Memory B cell (primary cell): Measurements from ENCODE around the gene EXOC3.
"Not testable (repeated sequence)": the region's sequence is repeated elsewhere in the genome, so short reads cannot be mapped to it uniquely, and the experiment has no call there.

ENCODE experiments used
- ATAC-seq: fragments of 150-1000 bp; cut with Tn5 transposase; 2 replicates; pipeline ENCODE4 v1.10.0; 2021; ENCODE audit warnings: low read depth, mild to moderate bottlenecking, moderate library complexity
- DNase-seq, 2 donors: peaks; one replicate each; pipeline ENCODE4 v3.0.0; 2022; ENCODE audit warnings: low spot score in 2 of 2
- H3K27ac Mint-ChIP-seq: one replicate; pipeline ENCODE4 v1.8.0; 2022; ENCODE audit warnings: mild to moderate bottlenecking, moderate library complexity, mixed read lengths
- H3K27me3 Mint-ChIP-seq: one replicate; pipeline ENCODE4 v1.8.0; 2022; ENCODE audit warnings: mixed read lengths
- H3K36me3 Mint-ChIP-seq: one replicate; pipeline ENCODE4 v1.8.0; 2022; ENCODE audit warnings: mild to moderate bottlenecking, mixed read lengths
- H3K4me1 Mint-ChIP-seq: one replicate; pipeline ENCODE4 v1.8.0; 2022; ENCODE audit warnings: mixed read lengths
- H3K4me3 Mint-ChIP-seq: one replicate; pipeline ENCODE4 v1.8.0; 2022; ENCODE audit warnings: mild to moderate bottlenecking, moderate library complexity, mixed read lengths
- H3K9me3 Mint-ChIP-seq: one replicate; pipeline ENCODE4 v1.8.0; 2022; ENCODE audit warnings: mixed read lengths

Gene EXOC3

GRCh38 chr5:472076-472655 is 29.2 kb downstream of the EXOC3 start:
- Mint-ChIP-seq H3K36me3 (peaks cover 10% of the 10 kb centered on the region), H3K4me1 (peaks cover 25% of the 10 kb centered on the region)

GRCh38 chr5:472656-473550 is 29.9 kb downstream of the EXOC3 start:
- ATAC-seq (peak; percentile 81), DNase-seq (peak; percentile 91 to 93)
- H3K27ac Mint-ChIP-seq: peak overlapping the region; percentile 72
- H3K9me3 Mint-ChIP-seq: no peaks in the 10 kb centered on the region
- peaks cover 10% of the 10 kb centered on the region for H3K36me3 Mint-ChIP-seq
- H3K4me1 Mint-ChIP-seq: peaks cover 25% of the 10 kb centered on the region
- H3K27me3 Mint-ChIP-seq: peaks cover 20% of the 10 kb centered on the region
- H3K4me3 Mint-ChIP-seq: peak overlapping the region; percentile 81

More at GRCh38 chr5:472076-472655, 29.2 kb downstream of the EXOC3 start:
- no peaks in the 10 kb centered on the region for H3K9me3 Mint-ChIP-seq
- peaks cover 15% of the 10 kb centered on the region for H3K27me3 Mint-ChIP-seq
- H3K27ac Mint-ChIP-seq: peak overlapping the region; percentile 72
- H3K4me3 Mint-ChIP-seq: peak overlapping the region; percentile 81
- DNase-seq (no peak), ATAC-seq (peak; percentile 2)

GRCh38 chr5:473551-474192 is 30.7 kb downstream of the EXOC3 start:
- Mint-ChIP-seq H3K4me1 (peaks cover 25% of the 10 kb centered on the region), H3K4me3 (peak overlapping the region; percentile 95), H3K27me3 (peaks cover 21% of the 10 kb centered on the region), H3K36me3 (peaks cover 10% of the 10 kb centered on the region), H3K9me3 (no peaks in the 10 kb centered on the region), H3K27ac (peak overlapping the region; percentile 45)
- no peak for ATAC-seq
- peak; percentile 43 to 61 for DNase-seq

GRCh38 chr5:474232-474839 is 31.4 kb downstream of the EXOC3 start:
- DNase-seq, ATAC-seq, H3K9me3 Mint-ChIP-seq, H3K36me3 Mint-ChIP-seq: not testable (repeated sequence)
- Mint-ChIP-seq H3K4me3 (peak overlapping the region; percentile 95), H3K4me1 (peaks cover 25% of the 10 kb centered on the region), H3K27ac (peak overlapping the region; percentile 45), H3K27me3 (peaks cover 21% of the 10 kb centered on the region)

GRCh38 chr5:474840-475661 is 32.1 kb downstream of the EXOC3 start:
- ATAC-seq: no peak
- no peak for DNase-seq
- Mint-ChIP-seq H3K36me3 (peaks cover 4% of the 10 kb centered on the region), H3K4me1 (peaks cover 24% of the 10 kb centered on the region), H3K9me3 (no peaks in the 10 kb centered on the region), H3K27ac (no peak overlapping the region), H3K27me3 (peaks cover 23% of the 10 kb centered on the region), H3K4me3 (peak overlapping the region; percentile 70)

- peaks cover 3% of the 10 kb centered on the region for H3K36me3 Mint-ChIP-seq
- ATAC-seq: no peak
- no peak for DNase-seq
- H3K27ac Mint-ChIP-seq: no peak overlapping the region
- peaks cover 20% of the 10 kb centered on the region for H3K4me1 Mint-ChIP-seq
- peak overlapping the region; percentile 54 for H3K4me3 Mint-ChIP-seq
- no peaks in the 10 kb centered on the region for H3K9me3 Mint-ChIP-seq
- peaks cover 24% of the 10 kb centered on the region for H3K27me3 Mint-ChIP-seq
These were observed 32.7 kb downstream of the EXOC3 start for GRCh38 chr5:475704-476101.

- Mint-ChIP-seq H3K4me3 (no peak overlapping the region), H3K4me1 (peaks cover 15% of the 10 kb centered on the region), H3K27me3 (peaks cover 24% of the 10 kb centered on the region), H3K36me3 (peaks cover 3% of the 10 kb centered on the region), H3K27ac (no peak overlapping the region), H3K9me3 (no peaks in the 10 kb centered on the region)
- ATAC-seq (no peak), DNase-seq (no peak)
These were observed 33.3 kb downstream of the EXOC3 start for GRCh38 chr5:476102-476813.

GRCh38 chr5:476814-477175 is 33.8 kb downstream of the EXOC3 start:
- H3K27me3 Mint-ChIP-seq: peaks cover 26% of the 10 kb centered on the region
- H3K27ac Mint-ChIP-seq: no peak overlapping the region
- ATAC-seq (no peak), DNase-seq (no peak)
- no peaks in the 10 kb centered on the region for H3K9me3 Mint-ChIP-seq
- H3K4me1 Mint-ChIP-seq: peaks cover 11% of the 10 kb centered on the region
- H3K36me3 Mint-ChIP-seq: peaks cover under 1% of the 10 kb centered on the region
- H3K4me3 Mint-ChIP-seq: no peak overlapping the region

- peaks cover 26% of the 10 kb centered on the region for H3K27me3 Mint-ChIP-seq
- peaks cover 8% of the 10 kb centered on the region for H3K4me1 Mint-ChIP-seq
- H3K36me3 Mint-ChIP-seq: no peaks in the 10 kb centered on the region
- no peak overlapping the region for H3K27ac Mint-ChIP-seq
- no peak overlapping the region for H3K4me3 Mint-ChIP-seq
- ATAC-seq (no peak), DNase-seq (no peak)
- H3K9me3 Mint-ChIP-seq: no peaks in the 10 kb centered on the region
These were observed 34.3 kb downstream of the EXOC3 start for GRCh38 chr5:477247-477646.

- no peaks in the 10 kb centered on the region for H3K9me3 Mint-ChIP-seq
- ATAC-seq (no peak), DNase-seq (no peak)
- H3K4me3 Mint-ChIP-seq: no peak overlapping the region
- peaks cover 26% of the 10 kb centered on the region for H3K27me3 Mint-ChIP-seq
- no peak overlapping the region for H3K27ac Mint-ChIP-seq
- no peaks in the 10 kb centered on the region for H3K36me3 Mint-ChIP-seq
- peaks cover 8% of the 10 kb centered on the region for H3K4me1 Mint-ChIP-seq
These were observed 34.9 kb downstream of the EXOC3 start for GRCh38 chr5:477871-478270.

GRCh38 chr5:478369-478981 is 35.5 kb downstream of the EXOC3 start:
- no peak for ATAC-seq
- no peak for DNase-seq
- H3K36me3 Mint-ChIP-seq: no peaks in the 10 kb centered on the region
- peaks cover 8% of the 10 kb centered on the region for H3K4me1 Mint-ChIP-seq
- no peak overlapping the region for H3K4me3 Mint-ChIP-seq
- peaks cover 28% of the 10 kb centered on the region for H3K27me3 Mint-ChIP-seq
- H3K9me3 Mint-ChIP-seq: no peaks in the 10 kb centered on the region
- no peak overlapping the region for H3K27ac Mint-ChIP-seq

- H3K27ac Mint-ChIP-seq: no peak overlapping the region
- H3K4me1 Mint-ChIP-seq: peaks cover 5% of the 10 kb centered on the region
- no peaks in the 10 kb centered on the region for H3K36me3 Mint-ChIP-seq
- H3K27me3 Mint-ChIP-seq: peaks cover 26% of the 10 kb centered on the region
- DNase-seq: no peak
- H3K9me3 Mint-ChIP-seq: no peaks in the 10 kb centered on the region
- no peak overlapping the region for H3K4me3 Mint-ChIP-seq
- ATAC-seq: no peak
These were observed 36.1 kb downstream of the EXOC3 start for GRCh38 chr5:478982-479535.
